Small intestine (tissue), 7 donors: Measurements from ENCODE around the gene PIWIL4. TPM values are rescaled to one million over a fixed set of nuclear protein-coding genes. Genes with fewer than 3 reads are reported as not detected.
"Not testable (repeated sequence)": the region's sequence is repeated elsewhere in the genome, so short reads cannot be mapped to it uniquely, and the experiment has no call there.

ENCODE experiments used
- DNase-seq, 2 donors: peaks; one replicate each; pipeline versions ENCODE4 v3.0.0 to v3.0.0-alpha.2; 2013
- FAIRE-seq: peaks from 2 replicates; lab custom pipeline; 2012; peaks lifted over from hg19 to GRCh38; lab: Jason Lieb, UNC
- H3K27ac ChIP-seq, 3 donors: one replicate each; pipeline ENCODE4 v1.5.1; 2013; ENCODE audit warnings: low read length in 2 of 3, mild to moderate bottlenecking in 2 of 3, control low read depth in 1 of 3, inconsistent platforms in 1 of 3, low read depth in 1 of 3, moderate library complexity in 1 of 3
- H3K27me3 ChIP-seq, 3 donors: one replicate each; pipeline ENCODE4 v1.6.1; 2013; ENCODE audit warnings: low read length in 3 of 3, inconsistent platforms in 1 of 3; ENCODE audit not compliant: control insufficient read depth in 3 of 3, insufficient read depth in 3 of 3
- H3K36me3 ChIP-seq, 3 donors: one replicate each; pipeline ENCODE4 v1.6.1; 2013; ENCODE audit warnings: low read length in 3 of 3, inconsistent platforms in 1 of 3, low read depth in 1 of 3, mild to moderate bottlenecking in 1 of 3, moderate library complexity in 1 of 3; ENCODE audit not compliant: control insufficient read depth in 3 of 3, insufficient read depth in 2 of 3
- H3K4me1 ChIP-seq, 3 donors: one replicate each; pipeline ENCODE4 v1.6.1; 2013; ENCODE audit warnings: low read length in 2 of 3, inconsistent platforms in 1 of 3, low read depth in 1 of 3, mild to moderate bottlenecking in 1 of 3, moderate library complexity in 1 of 3; ENCODE audit not compliant: control insufficient read depth in 3 of 3, insufficient read depth in 2 of 3
- H3K4me3 ChIP-seq, 3 donors: one replicate each; pipeline ENCODE4 v1.5.1; 2013; ENCODE audit warnings: low read length in 3 of 3, control low read depth in 1 of 3, inconsistent platforms in 1 of 3, low read depth in 1 of 3, mild to moderate bottlenecking in 1 of 3, moderate library complexity in 1 of 3
- H3K9me3 ChIP-seq, 2 donors: one replicate each; pipeline ENCODE4 v1.6.1; 2013; ENCODE audit warnings: low read depth in 1 of 2, low read length in 1 of 2; ENCODE audit not compliant: control insufficient read depth in 2 of 2, insufficient read depth in 1 of 2
- WGBS, 3 donors: extraction: QIAGEN DNeasy Blood & Tissue Kit; methylation state at CpG; one replicate each; pipeline ENCODE4 v1.1.7; 2013; 5-methylcytosine and 5-hydroxymethylcytosine counted together
- polyA plus RNA-seq, 4 donors: library from polyadenylated mRNA; stranded (reverse) in 3 of 4; unstranded in 1 of 4; fragments of 200-250 nt in 3 of 4; fragments of 120-200 nt in 1 of 4; gene quantifications; one replicate each; pipeline versions ENCODE4 v1.2.1 to v1.2.3, GENCODE V29; 2013
- donor health status: healthy with polysubstance abuse.
- donor health status: control.
- donor health status: control.
- donor health status: Bipolar disorder and iron deficiency.
- donor health status: healthy.

The PIWIL4 gene
- polyA plus RNA-seq, 4 donors, result 8.0 to 23.5 (median 16.2) TPM

GRCh38 chr11:94568200-94568599 lies 1.0 kb downstream of the PIWIL4 start:
- no peak for DNase-seq
- H3K4me1 ChIP-seq, result peaks cover 0 to 4% (median 4%) of the 10 kb centered on the region in 3 donors
- FAIRE-seq, result no peak
- H3K36me3 ChIP-seq, result peaks cover 0 to 13% (median 0%) of the 10 kb centered on the region in 3 donors
- no peaks in the 10 kb centered on the region for H3K27me3 ChIP-seq
- H3K4me3 ChIP-seq, result no peak overlapping the region
- H3K9me3 ChIP-seq, result no peaks in the 10 kb centered on the region
- whole genome bisulfite sequencing, 3 donors, result 96 to 99% (median 97%) methylated on average over 5 of the region's 5 CpGs
- no peak overlapping the region for H3K27ac ChIP-seq

- no peak for FAIRE-seq
- Histone ChIP-seq H3K9me3 (no peaks in the 10 kb centered on the region), H3K27me3 (no peaks in the 10 kb centered on the region), H3K4me3 (no peak overlapping the region), H3K36me3 (peaks cover 0 to 13% (median 0%) of the 10 kb centered on the region in 3 donors), H3K27ac (no peak overlapping the region), H3K4me1 (peaks cover 0 to 4% (median 2%) of the 10 kb centered on the region in 3 donors)
- 91 to 98% (median 94%) methylated on average over 4 of the region's 4 CpGs for WGBS, 3 donors
- no peak for DNase-seq
These were observed 1.5 kb downstream of the PIWIL4 start for GRCh38 chr11:94568717-94569116.

- not testable (repeated sequence) for H3K27ac ChIP-seq, H3K9me3 ChIP-seq, H3K4me1 ChIP-seq, FAIRE-seq, H3K27me3 ChIP-seq, DNase-seq, H3K4me3 ChIP-seq
- 64 to 83% (median 80%) methylated on average over 2 of the region's 2 CpGs for WGBS, 3 donors
- peaks cover 0 to 13% (median 4%) of the 10 kb centered on the region in 3 donors for H3K36me3 ChIP-seq
These were observed 5.8 kb downstream of the PIWIL4 start for GRCh38 chr11:94572975-94573374.

- Histone ChIP-seq H3K4me1 (no peaks in the 10 kb centered on the region), H3K27ac (no peak overlapping the region), H3K4me3 (no peak overlapping the region), H3K36me3 (peaks cover 0 to 10% (median 6%) of the 10 kb centered on the region in 3 donors), H3K9me3 (no peaks in the 10 kb centered on the region), H3K27me3 (no peaks in the 10 kb centered on the region)
- FAIRE-seq (no peak), DNase-seq (no peak)
- 83 to 89% (median 84%) methylated on average over 13 of the region's 13 CpGs for WGBS, 3 donors
These were observed 7.2 kb downstream of the PIWIL4 start for GRCh38 chr11:94574193-94574961.

- Histone ChIP-seq H3K27me3 (no peaks in the 10 kb centered on the region), H3K9me3 (no peaks in the 10 kb centered on the region), H3K36me3 (peaks cover 0 to 6% (median 4%) of the 10 kb centered on the region in 3 donors), H3K4me1 (no peaks in the 10 kb centered on the region), H3K4me3 (no peak overlapping the region), H3K27ac (no peak overlapping the region)
- 89 to 90% (median 90%) methylated on average over 5 of the region's 5 CpGs for WGBS, 3 donors
- no peak for DNase-seq
- no peak for FAIRE-seq
These were observed 9.1 kb downstream of the PIWIL4 start for GRCh38 chr11:94576306-94576705.

GRCh38 chr11:94577841-94578240 lies 10.7 kb downstream of the PIWIL4 start:
- Histone ChIP-seq H3K4me3 (no peak overlapping the region), H3K36me3 (peaks cover 0 to 6% (median 4%) of the 10 kb centered on the region in 3 donors), H3K4me1 (no peaks in the 10 kb centered on the region), H3K27me3 (no peaks in the 10 kb centered on the region), H3K9me3 (no peaks in the 10 kb centered on the region), H3K27ac (no peak overlapping the region)
- WGBS, 3 donors, result 75 to 85% (median 78%) methylated on average over 3 of the region's 3 CpGs
- no peak for DNase-seq
- no peak for FAIRE-seq

- FAIRE-seq, result no peak
- WGBS, 3 donors, result 17 to 92% (median 69%) methylated on average over 1 of the region's 1 CpG
- peaks cover 0 to 5% (median 0%) of the 10 kb centered on the region in 3 donors for H3K4me1 ChIP-seq
These were observed 14.8 kb downstream of the PIWIL4 start for GRCh38 chr11:94581926-94582325.

GRCh38 chr11:94583213-94583865 lies 16.2 kb downstream of the PIWIL4 start:
- no peak overlapping the region for H3K4me3 ChIP-seq
- no peak for DNase-seq
- peaks cover 0 to 10% (median 0%) of the 10 kb centered on the region in 3 donors for H3K4me1 ChIP-seq
- WGBS, 3 donors, result 40 to 63% (median 49%) methylated on average over 4 of the region's 4 CpGs
- H3K27ac ChIP-seq, result no peak overlapping the region
- no peak for FAIRE-seq
- no peaks in the 10 kb centered on the region for H3K27me3 ChIP-seq
- peaks cover 0 to 6% (median 5%) of the 10 kb centered on the region in 3 donors for H3K36me3 ChIP-seq
- no peaks in the 10 kb centered on the region for H3K9me3 ChIP-seq

More at GRCh38 chr11:94581926-94582325, 14.8 kb downstream of the PIWIL4 start:
- H3K4me3 ChIP-seq, result no peak overlapping the region
- peaks cover 0 to 7% (median 5%) of the 10 kb centered on the region in 3 donors for H3K36me3 ChIP-seq
- no peaks in the 10 kb centered on the region for H3K27me3 ChIP-seq
- DNase-seq, result no peak
- no peaks in the 10 kb centered on the region for H3K9me3 ChIP-seq
- H3K27ac ChIP-seq, result no peak overlapping the region
